ENCODE measurements around the gene KY.

The KY gene

GRCh38 chr3:134619301-134619615, 31.6 kb downstream of the KY start:
- TF ChIP-seq, protein P1, sequence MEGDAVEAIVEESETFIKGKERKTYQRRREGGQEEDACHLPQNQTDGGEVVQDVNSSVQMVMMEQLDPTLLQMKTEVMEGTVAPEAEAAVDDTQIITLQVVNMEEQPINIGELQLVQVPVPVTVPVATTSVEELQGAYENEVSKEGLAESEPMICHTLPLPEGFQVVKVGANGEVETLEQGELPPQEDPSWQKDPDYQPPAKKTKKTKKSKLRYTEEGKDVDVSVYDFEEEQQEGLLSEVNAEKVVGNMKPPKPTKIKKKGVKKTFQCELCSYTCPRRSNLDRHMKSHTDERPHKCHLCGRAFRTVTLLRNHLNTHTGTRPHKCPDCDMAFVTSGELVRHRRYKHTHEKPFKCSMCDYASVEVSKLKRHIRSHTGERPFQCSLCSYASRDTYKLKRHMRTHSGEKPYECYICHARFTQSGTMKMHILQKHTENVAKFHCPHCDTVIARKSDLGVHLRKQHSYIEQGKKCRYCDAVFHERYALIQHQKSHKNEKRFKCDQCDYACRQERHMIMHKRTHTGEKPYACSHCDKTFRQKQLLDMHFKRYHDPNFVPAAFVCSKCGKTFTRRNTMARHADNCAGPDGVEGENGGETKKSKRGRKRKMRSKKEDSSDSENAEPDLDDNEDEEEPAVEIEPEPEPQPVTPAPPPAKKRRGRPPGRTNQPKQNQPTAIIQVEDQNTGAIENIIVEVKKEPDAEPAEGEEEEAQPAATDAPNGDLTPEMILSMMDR (IDR thresholded peaks at IDR 0.05; ENCODE audit: low read depth, low read length), result no peak
- no peak for DNase-seq (ENCODE audit: extremely low read depth, low read depth)

DNA sequence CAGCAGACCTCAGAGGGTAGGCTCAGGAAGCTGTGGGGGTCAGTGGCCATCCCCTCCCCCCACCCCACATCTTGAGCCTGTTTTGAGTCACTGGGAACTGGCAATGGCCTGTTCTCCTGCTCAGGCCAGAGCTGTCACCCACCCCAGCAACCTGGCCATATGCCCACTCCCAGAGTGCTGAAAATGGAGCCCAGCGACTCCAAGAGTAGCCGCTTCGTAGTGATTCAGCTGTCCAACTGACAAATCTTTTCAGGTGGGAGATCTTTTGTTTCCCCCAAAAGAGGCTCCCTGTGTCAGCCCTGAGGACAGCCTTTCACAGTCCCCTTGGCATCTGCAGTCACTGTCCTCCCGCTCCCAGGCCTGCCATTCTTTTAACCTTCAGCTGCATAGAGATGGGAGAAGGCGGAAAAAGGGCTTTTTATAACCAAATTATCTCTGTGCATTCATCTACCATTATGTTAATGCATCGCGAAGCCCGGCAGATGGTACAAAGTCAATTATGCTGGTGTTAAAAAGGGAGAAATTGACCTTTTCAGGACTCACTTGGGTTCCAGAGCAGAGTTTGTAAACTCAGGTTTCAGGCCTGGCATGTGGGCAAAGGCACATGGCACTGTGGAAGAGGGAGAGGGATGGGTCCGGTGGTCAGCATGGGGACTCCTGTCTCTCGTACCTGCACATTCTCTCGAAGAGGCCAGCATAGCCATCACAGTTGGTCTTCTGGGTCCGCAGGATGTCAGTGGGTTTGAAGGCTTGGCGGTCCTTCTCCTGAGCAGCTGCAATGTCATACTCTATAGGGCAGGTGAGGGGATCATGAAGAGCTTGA, 32.1 kb downstream of the KY start:
- TF ChIP-seq, protein P1 (IDR thresholded peaks at IDR 0.05; ENCODE audit: low read depth, low read length), result no peak
- DNase-seq (ENCODE audit: extremely low read depth, low read depth), result no peak

DNA sequence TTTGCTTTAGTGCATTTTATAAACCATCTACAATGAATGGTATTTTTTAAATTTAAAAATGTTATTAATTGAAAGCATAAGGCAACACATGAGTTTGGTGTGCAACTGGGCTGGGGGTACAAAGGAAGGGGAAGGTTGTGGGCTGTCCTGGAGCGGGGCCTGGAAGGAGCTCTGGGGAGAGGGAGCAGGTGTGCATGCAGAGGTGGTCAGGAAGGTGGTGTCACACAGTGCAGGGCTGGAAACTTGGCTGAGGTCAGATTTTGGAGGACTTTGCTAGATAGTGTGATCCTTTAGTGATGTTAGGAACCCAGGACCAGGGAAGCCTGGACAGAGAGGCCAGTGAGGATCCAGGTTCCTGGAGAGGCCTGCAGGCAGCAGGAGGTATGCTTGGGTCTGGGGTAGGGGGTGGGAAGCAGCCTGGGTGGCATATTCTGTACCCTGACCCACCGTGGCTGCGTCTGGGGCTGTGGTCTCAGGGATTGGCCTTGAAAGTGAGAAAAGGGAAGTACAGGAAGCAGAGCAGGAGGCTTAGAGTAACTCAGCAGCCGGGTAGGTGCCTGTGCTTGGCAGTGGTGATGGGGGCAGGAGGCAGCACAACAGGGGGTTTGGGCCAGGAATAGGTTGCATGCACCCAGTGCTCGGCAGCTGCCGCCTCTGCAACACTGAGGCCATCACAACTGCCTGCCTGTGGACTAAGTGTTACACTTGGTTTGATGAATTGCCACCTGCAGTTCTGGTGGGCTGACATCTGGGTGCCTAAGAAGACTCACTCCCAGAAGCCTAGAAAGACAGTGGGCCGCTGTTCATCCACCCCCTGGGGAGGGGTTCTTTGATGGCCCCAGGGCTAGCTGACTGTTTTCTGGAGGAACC, 33.0 kb downstream of the KY start:
- TF ChIP-seq, protein P1 (IDR thresholded peaks at IDR 0.05; ENCODE audit: low read depth, low read length), result no peak
- no peak for DNase-seq (ENCODE audit: extremely low read depth, low read depth)

DNA sequence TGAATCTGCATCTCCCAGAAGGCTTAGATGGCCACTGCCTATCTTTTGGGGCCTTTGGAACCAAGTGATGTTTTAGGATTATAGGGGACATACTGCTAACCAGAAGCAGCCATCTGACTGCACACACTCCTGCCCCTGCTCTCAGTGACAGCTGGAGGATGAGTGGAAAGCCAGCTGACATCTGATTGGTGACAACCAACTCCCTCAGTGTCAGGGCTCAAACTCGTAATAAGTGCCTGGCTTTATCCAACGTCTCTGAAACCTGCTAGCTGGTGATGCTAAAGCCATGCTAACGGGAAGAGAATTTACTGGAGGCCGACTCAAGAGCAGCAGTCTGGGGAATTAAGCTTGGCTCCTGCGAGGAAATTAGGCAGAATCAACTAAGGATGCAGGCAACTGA, 35.1 kb downstream of the KY start:
- no peak for DNase-seq (ENCODE audit: extremely low read depth, low read depth)
- TF ChIP-seq, protein P1 (IDR thresholded peaks at IDR 0.05; ENCODE audit: low read depth, low read length), result no peak

- TF ChIP-seq, protein P1 (IDR thresholded peaks at IDR 0.05; ENCODE audit: low read depth, low read length), result no peak
- DNase-seq (ENCODE audit: extremely low read depth, low read depth), result no peak
Measured at GRCh38 chr3:134614955-134615354, 35.9 kb downstream of the KY start.

- no peak for DNase-seq (ENCODE audit: extremely low read depth, low read depth)
- TF ChIP-seq, protein P1 (IDR thresholded peaks at IDR 0.05; ENCODE audit: low read depth, low read length), result no peak
Measured at GRCh38 chr3:134613006-134613520, 37.8 kb downstream of the KY start.

DNA sequence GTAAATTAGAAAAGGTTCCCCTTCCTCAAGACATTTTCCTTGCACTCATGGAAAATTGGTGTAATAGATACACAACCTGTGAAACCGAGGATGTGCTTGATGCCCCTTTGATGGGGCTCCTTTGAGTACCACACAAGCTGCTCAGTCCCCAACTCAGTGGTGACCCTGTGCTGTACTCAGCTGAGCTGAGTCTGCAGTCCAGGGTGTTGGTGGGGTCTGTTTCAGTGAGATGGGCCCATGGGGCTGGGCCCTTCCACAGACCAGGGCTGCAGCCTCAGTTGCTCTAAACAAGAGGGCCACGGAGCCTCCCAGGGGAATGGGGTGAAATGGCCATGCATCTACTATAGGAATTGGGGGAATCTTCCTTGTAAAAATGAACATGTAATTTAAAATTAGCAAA, 39.3 kb downstream of the KY start:
- TF ChIP-seq, protein P1 (IDR thresholded peaks at IDR 0.05; ENCODE audit: low read depth, low read length), result no peak
- DNase-seq (ENCODE audit: extremely low read depth, low read depth), result no peak
